Ureter (tissue), 1 donor: ENCODE measurements around the gene CAND2. TPM values are rescaled to one million over a fixed set of nuclear protein-coding genes. Genes with fewer than 3 reads are reported as not detected.

Experiments
- DNase-seq: peaks from one replicate; pipeline ENCODE4 v3.0.0-alpha.2; 2020; ENCODE audit warnings: low spot score
- total RNA-seq: library from RNA; stranded (reverse); gene quantifications from one replicate; pipeline ENCODE4 v1.2.4, GENCODE V29; 2023
- donor health status: DM: yes; HTN: yes; CAD: no.

CAND2 gene
- total RNA-seq, 1 donor from 2014 or later = 13.7 TPM

- DNase-seq = no peak
Observed at GRCh38 chr3:12807066-12807465, 10.6 kb downstream of the CAND2 start.

- no peak for DNase-seq
Observed at GRCh38 chr3:12807601-12808359, 11.3 kb downstream of the CAND2 start.

- DNase-seq = no peak
Observed at GRCh38 chr3:12808587-12808986, 12.1 kb downstream of the CAND2 start.

- no peak for DNase-seq
Observed at GRCh38 chr3:12809001-12809400, 12.5 kb downstream of the CAND2 start.

- no peak for DNase-seq
Observed at GRCh38 chr3:12809435-12809834, 13.0 kb downstream of the CAND2 start.

- DNase-seq = peak; percentile 97
Observed at GRCh38 chr3:12810013-12810780, 13.7 kb downstream of the CAND2 start.

GRCh38 chr3:12810961-12811360 lies 14.5 kb downstream of the CAND2 start:
- no peak for DNase-seq

GRCh38 chr3:12812812-12813211 lies 16.3 kb downstream of the CAND2 start:
- DNase-seq = no peak

GRCh38 chr3:12813967-12814366 lies 17.5 kb downstream of the CAND2 start:
- DNase-seq = no peak

GRCh38 chr3:12815078-12815477 lies 18.6 kb downstream of the CAND2 start:
- no peak for DNase-seq

GRCh38 chr3:12815719-12816118 lies 19.2 kb downstream of the CAND2 start:
- no peak for DNase-seq

GRCh38 chr3:12816521-12817342 lies 20.3 kb downstream of the CAND2 start:
- no peak for DNase-seq

- no peak for DNase-seq
Observed at GRCh38 chr3:12817343-12817710, 20.8 kb downstream of the CAND2 start.

- no peak for DNase-seq
Observed at GRCh38 chr3:12818273-12818672, 21.8 kb downstream of the CAND2 start.

GRCh38 chr3:12818773-12819172 lies 22.3 kb downstream of the CAND2 start:
- DNase-seq = no peak

GRCh38 chr3:12822725-12823373 lies 26.4 kb downstream of the CAND2 start:
- DNase-seq = no peak

- DNase-seq = no peak
Observed at GRCh38 chr3:12824299-12824698, 27.8 kb downstream of the CAND2 start.

GRCh38 chr3:12825156-12825555 lies 28.7 kb downstream of the CAND2 start:
- DNase-seq = no peak

- DNase-seq = no peak
Observed at GRCh38 chr3:12828751-12829150, 32.3 kb downstream of the CAND2 start.

GRCh38 chr3:12829404-12829803 lies 32.9 kb downstream of the CAND2 start:
- no peak for DNase-seq

- no peak for DNase-seq
Observed at GRCh38 chr3:12829886-12830784, 33.7 kb downstream of the CAND2 start.
